Testis (tissue), 2 donors: ENCODE data around the gene NAE1.

Experiments used
- POLR2A ChIP-seq: fragments of 450-650 bp; IDR thresholded peaks from one replicate; pipeline ENCODE4 v1.6.1; 2017; ENCODE audit warnings: antibody characterized with exemption, mild to moderate bottlenecking, moderate library complexity
- TF ChIP-seq, protein P1 (sequence below), 3 experiments: fragments of 450-650 bp in 2 of 3; fragments of 200-600 bp in 1 of 3; sonication (generic) in 1 of 3; IDR thresholded peaks; one replicate each; pipeline ENCODE4 v1.5.1; 2016 to 2019; ENCODE audit warnings: antibody characterized with exemption in 3 of 3, mild to moderate bottlenecking in 2 of 3, moderate library complexity in 1 of 3

- TF ChIP-seq, protein P1, sequence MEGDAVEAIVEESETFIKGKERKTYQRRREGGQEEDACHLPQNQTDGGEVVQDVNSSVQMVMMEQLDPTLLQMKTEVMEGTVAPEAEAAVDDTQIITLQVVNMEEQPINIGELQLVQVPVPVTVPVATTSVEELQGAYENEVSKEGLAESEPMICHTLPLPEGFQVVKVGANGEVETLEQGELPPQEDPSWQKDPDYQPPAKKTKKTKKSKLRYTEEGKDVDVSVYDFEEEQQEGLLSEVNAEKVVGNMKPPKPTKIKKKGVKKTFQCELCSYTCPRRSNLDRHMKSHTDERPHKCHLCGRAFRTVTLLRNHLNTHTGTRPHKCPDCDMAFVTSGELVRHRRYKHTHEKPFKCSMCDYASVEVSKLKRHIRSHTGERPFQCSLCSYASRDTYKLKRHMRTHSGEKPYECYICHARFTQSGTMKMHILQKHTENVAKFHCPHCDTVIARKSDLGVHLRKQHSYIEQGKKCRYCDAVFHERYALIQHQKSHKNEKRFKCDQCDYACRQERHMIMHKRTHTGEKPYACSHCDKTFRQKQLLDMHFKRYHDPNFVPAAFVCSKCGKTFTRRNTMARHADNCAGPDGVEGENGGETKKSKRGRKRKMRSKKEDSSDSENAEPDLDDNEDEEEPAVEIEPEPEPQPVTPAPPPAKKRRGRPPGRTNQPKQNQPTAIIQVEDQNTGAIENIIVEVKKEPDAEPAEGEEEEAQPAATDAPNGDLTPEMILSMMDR (IDR thresholded peaks at IDR 0.05), result no peak
- TF ChIP-seq POLR2A, result no peak
Observed at GRCh38 chr16:66872559-66872942, 41.8 kb upstream of the NAE1 start.
